Mucosa of descending colon (tissue), 3 donors: ENCODE measurements around the gene ODC1. TPM values are rescaled to one million over a fixed set of nuclear protein-coding genes. Genes with fewer than 3 reads are reported as not detected.
"Not testable (repeated sequence)": the region's sequence is repeated elsewhere in the genome, so short reads cannot be mapped to it uniquely, and the experiment has no call there.

Experiments used
- ATAC-seq: fragments of 200-7000 bp; cut with Tn5 transposase; one replicate; pipeline ENCODE4 v1.9.1; 2020; ENCODE audit warnings: mild to moderate bottlenecking, moderate library complexity
- DNase-seq, 3 donors: peaks; one replicate each; pipeline ENCODE4 v3.0.0-alpha.2; 2020
- H3K36me3 ChIP-seq: fragments of 200-600 bp; one replicate; pipeline ENCODE4 v1.8.0; 2021; ENCODE audit warnings: low read depth, mild to moderate bottlenecking
- H3K4me1 ChIP-seq: fragments of 200-600 bp; one replicate; pipeline ENCODE4 v1.8.0; 2021; ENCODE audit warnings: low read depth, mild to moderate bottlenecking
- H3K4me3 ChIP-seq: fragments of 200-600 bp; one replicate; pipeline ENCODE4 v1.8.0; 2021; ENCODE audit warnings: mild to moderate bottlenecking
- H3K9me3 ChIP-seq: fragments of 200-600 bp; one replicate; pipeline ENCODE4 v1.8.0; 2021; ENCODE audit warnings: mild to moderate bottlenecking
- intact Hi-C, 2 donors: fragments of 100-400 bp; cut with DNase I in 1 of 2; cut with micrococcal nuclease in 1 of 2; formaldehyde crosslinking; loops; one replicate each; pipeline versions ENCODE4 v1.11.0 to v1.11.1; 2022; cut with DNase I, micrococcal nuclease
- total RNA-seq, 3 donors: library from RNA; stranded (reverse); fragmentation: NEBNext Ultra II Directional in 2 of 3; extraction: Animal tissue kit (Norgen Biotek cat#: 25700) in 2 of 3; gene quantifications; one replicate each; pipeline versions ENCODE4 v1.2.1 to v1.2.4, GENCODE V29; 2021 to 2023
- TF ChIP-seq, protein P1 (sequence below): fragments of 200-600 bp; IDR thresholded peaks from one replicate; pipeline ENCODE4 v1.8.0; 2022; ENCODE audit warnings: antibody characterized with exemption, mild to moderate bottlenecking
- donor health status: DM: no; HTN: no; CAD: no; lungs with moderate emphysema.
- donor health status: DM: no; HTN: no; CAD: no.
- donor health status: DM: no; HTN: yes; CAD: no.

ODC1 gene
- total RNA-seq, 3 donors from 2014 or later = 32.2 to 60.2 (median 35.7) TPM

DNA sequence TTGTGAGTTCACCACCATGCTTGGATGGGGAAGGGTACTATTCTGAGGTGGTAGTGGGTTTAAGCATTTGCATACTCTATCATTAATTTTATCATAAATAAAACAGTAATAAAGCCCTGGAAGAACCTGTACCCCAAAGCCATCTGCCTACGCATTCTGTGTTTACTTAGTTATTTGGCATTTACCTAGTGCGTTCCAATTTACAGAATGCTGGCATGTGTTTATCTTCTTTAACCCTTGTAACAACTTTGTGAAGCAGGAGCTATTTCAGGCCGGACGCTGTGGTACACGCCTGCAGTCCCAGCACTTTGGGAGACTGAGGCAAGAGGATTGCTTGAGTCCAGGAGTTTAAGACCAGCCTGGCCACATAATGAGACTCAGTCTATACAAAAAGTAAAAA is 17.8 kb upstream of the ODC1 start:
- intact Hi-C loops = no loop called here
- H3K4me1 ChIP-seq = no peaks in the 10 kb centered on the region
- TF ChIP-seq, protein P1, sequence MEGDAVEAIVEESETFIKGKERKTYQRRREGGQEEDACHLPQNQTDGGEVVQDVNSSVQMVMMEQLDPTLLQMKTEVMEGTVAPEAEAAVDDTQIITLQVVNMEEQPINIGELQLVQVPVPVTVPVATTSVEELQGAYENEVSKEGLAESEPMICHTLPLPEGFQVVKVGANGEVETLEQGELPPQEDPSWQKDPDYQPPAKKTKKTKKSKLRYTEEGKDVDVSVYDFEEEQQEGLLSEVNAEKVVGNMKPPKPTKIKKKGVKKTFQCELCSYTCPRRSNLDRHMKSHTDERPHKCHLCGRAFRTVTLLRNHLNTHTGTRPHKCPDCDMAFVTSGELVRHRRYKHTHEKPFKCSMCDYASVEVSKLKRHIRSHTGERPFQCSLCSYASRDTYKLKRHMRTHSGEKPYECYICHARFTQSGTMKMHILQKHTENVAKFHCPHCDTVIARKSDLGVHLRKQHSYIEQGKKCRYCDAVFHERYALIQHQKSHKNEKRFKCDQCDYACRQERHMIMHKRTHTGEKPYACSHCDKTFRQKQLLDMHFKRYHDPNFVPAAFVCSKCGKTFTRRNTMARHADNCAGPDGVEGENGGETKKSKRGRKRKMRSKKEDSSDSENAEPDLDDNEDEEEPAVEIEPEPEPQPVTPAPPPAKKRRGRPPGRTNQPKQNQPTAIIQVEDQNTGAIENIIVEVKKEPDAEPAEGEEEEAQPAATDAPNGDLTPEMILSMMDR = no peak
- H3K9me3 ChIP-seq = no peaks in the 10 kb centered on the region
- H3K36me3 ChIP-seq = no peaks in the 10 kb centered on the region
- H3K4me3 ChIP-seq = no peak overlapping the region
- no peak for ATAC-seq
- DNase-seq = no peak

DNA sequence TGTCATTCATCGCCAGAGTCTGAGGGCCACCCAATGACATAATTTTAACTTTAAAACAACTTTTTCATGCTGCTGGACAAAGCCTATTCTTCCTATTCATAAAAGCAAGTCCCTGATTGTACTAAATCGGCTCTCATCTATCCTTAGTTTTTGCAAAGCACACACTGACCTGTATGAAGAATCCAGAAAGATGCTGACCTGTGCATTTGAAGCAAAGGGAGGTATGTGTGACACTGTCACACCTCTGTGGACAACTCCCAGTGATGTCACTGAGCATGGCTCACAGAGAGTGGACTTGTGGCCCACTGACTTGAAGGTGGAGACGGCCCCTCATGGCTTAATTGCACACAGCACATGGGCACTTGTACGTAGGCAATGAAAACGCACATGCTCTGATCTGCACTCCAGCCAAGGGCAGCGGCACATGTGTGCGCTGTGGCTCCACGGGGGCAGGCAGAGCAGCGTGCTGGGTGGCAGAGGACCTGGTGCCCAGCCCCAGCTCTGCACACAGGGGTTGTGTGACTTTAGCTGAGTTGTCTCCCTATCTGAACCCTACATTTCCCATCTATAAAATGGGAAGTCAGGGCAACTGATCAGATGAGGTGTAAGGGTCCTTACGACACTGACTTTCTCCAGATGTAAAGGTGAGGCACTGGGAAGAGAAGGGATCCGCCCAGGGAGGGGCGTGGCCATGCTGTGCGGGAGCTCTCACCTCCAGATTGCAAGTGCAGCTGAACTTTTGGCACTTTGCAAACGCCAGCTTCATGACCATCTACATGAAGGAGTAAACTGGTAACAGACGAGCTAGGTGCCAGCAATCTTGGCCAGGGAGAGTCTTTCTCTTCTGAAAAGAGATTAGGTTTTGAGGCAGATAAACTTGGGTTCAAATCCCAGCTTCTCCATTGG is 14.3 kb upstream of the ODC1 start:
- no peaks in the 10 kb centered on the region for H3K4me1 ChIP-seq
- intact Hi-C loops = no loop called here
- no peaks in the 10 kb centered on the region for H3K9me3 ChIP-seq
- TF ChIP-seq, protein P1 = no peak
- peak; percentile 48 for ATAC-seq
- no peaks in the 10 kb centered on the region for H3K36me3 ChIP-seq
- no peak overlapping the region for H3K4me3 ChIP-seq
- peak in 1 of 3 donors; percentile 42 for DNase-seq

DNA sequence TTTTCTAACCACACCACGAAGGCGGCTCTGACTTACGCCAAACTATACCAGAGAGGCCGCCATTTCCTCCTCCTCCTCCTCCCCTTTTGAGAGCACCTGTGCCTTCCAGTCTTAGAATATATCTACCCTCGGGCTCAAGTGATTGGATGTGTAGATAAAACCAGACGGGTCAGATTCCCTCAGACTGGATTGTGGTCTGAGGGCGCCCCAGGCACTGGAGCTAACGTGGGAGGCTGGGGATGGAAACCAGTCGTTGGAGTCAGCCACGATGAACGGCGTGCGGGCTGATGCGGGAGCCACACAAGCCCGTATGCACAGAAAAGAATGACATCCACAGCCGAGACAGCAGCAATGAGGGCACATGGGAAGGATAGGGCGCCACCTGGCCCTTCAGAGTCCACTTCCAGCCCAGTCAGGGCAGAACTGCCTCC is 12.3 kb upstream of the ODC1 start:
- Histone ChIP-seq H3K9me3 (no peaks in the 10 kb centered on the region), H3K36me3 (no peaks in the 10 kb centered on the region), H3K4me3 (no peak overlapping the region), H3K4me1 (no peaks in the 10 kb centered on the region)
- no peak for ATAC-seq
- TF ChIP-seq, protein P1 = no peak
- peak in 1 of 3 donors; percentile 14 for DNase-seq
- intact Hi-C loops = no loop called here

DNA sequence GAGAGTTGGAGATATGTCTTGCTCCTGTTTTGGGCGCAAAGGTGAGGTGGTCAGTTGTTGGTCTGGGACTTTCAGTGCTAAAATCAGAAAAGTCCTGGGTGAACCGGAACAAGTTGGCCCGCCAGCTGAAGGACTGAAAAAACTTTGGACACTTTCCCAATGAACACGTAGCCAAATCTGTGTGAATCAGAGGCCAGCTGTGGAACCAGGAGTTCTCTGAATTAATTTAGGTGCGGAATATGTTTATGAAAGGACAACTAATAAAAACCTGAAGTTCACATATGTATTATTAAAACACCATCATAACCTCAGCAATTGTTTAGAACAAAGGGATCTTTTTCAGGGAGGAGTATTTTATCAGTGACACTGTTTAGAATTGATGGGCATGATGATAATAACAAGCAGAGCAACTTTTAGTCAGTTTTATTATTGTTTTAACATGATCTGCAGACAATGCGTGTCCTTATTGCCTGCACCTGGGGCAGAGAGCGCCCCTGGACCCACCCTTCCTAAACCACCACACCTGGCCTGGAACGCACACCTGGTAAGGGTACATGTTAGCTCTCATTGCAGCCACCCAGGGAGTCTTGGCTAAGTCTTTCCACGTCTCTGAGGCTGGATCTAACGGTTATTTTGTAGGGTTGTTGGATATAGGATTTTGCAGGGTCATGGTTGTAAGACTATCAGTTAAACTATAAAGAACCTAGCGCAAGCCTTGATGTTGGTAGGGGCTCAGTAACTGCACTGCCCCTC is 9.9 kb upstream of the ODC1 start:
- no peak overlapping the region for H3K4me3 ChIP-seq
- intact Hi-C loops = no loop called here
- DNase-seq (no peak), ATAC-seq (peak; percentile 74)
- no peaks in the 10 kb centered on the region for H3K9me3 ChIP-seq
- H3K4me1 ChIP-seq = no peaks in the 10 kb centered on the region
- H3K36me3 ChIP-seq = no peaks in the 10 kb centered on the region
- TF ChIP-seq, protein P1 = no peak

DNA sequence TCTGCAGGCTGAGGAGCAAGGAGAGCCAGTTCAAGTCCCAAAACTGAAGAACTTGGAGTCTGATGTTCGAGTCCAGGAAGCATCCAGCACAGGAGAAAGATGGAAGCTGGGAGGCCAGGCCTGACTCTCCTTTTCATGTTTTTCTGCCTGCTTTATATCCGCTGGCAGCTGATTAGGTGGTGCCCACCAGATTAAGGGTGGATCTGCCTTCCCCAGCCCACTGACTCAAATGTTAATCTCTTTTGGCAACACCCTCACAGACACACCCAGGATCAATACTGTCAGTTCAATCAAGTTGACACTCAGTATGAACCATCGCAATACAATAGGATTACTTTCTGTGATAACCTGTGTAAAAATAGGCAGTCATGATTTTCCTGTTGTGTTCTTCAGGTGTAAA is 9.1 kb upstream of the ODC1 start:
- DNase-seq, H3K4me3 ChIP-seq, ATAC-seq, H3K4me1 ChIP-seq, intact Hi-C loops, H3K9me3 ChIP-seq, H3K36me3 ChIP-seq: not testable (repeated sequence)

DNA sequence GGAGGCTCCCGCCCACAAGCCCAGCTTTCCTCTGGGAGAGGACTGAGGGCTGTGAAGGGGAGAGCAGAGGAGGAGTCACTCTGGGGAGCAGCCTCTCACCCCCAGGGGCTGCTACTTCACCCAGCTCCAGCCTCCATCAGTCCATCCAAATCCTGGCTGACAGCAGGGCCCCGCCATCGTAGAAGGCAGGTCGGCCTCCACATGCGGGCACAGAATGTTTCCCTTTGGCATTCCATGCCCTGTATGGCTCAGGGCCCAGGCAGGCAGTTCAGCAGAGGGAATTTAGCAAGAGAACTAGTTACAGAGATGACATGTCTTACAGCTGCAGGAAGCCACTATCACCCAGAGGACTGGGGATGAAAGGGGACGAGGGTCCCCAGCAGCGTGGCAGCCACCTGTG is 6.4 kb upstream of the ODC1 start:
- H3K9me3 ChIP-seq = no peaks in the 10 kb centered on the region
- H3K4me1 ChIP-seq = peaks cover 9% of the 10 kb centered on the region
- no peak overlapping the region for H3K4me3 ChIP-seq
- ATAC-seq (no peak), DNase-seq (peak in 1 of 3 donors; percentile 41)
- intact Hi-C loops = no loop called here
- H3K36me3 ChIP-seq = no peaks in the 10 kb centered on the region
- TF ChIP-seq, protein P1 = no peak
